ENCODE measurements around the gene DNAJC18. TPM values are rescaled to one million over a fixed set of nuclear protein-coding genes. Genes with fewer than 3 reads are reported as not detected.
"Not testable (repeated sequence)": the region's sequence is repeated elsewhere in the genome, so short reads cannot be mapped to it uniquely, and the experiment has no call there.

Gene DNAJC18
- total RNA-seq, 1 donor from 2014 or later, result 7.6 TPM

DNA sequence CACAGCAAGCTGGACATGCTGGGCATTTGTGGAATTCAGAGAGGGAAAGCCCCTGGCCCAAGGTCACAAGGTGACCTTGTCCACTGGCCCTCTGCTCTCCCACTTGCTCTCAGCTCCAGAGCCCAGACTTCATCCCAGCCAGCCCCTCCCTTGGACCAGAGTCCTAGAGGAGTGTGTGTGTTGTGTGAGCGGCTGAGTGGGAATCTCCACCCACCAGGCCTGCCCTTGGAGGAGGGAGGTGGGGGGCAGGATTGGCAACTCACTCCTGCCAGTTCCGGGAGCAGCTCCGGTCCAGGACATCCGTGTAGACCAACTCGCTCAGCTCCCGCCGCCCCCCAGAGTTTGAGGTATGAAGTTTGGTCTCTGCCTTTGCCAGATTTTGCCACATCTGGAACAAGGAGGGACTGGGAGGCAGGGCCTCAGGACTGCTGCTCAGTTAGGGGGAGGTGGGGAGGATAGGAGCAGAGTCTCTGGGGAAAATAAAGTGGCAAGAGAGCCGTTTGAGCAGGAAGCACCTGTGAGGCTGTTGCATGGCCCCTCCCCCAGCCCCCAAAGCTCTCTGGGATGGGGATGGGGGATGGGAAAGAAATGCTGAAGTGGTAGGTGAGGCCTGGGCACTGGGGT is 51.0 kb downstream of the DNAJC18 start:
- Histone ChIP-seq H3K4me3 (no peak overlapping the region), H3K4me1 (peaks cover 53% of the 10 kb centered on the region), H3K36me3 (no peaks in the 10 kb centered on the region), H3K9me3 (no peaks in the 10 kb centered on the region), H3K27me3 (no peaks in the 10 kb centered on the region), H3K27ac (no peak overlapping the region)
- intact Hi-C loops (cut with DNase I), result no loop called here
- no peak for DNase-seq (ENCODE audit: extremely low spot score in 2 of 2)
- TF ChIP-seq, protein P1, sequence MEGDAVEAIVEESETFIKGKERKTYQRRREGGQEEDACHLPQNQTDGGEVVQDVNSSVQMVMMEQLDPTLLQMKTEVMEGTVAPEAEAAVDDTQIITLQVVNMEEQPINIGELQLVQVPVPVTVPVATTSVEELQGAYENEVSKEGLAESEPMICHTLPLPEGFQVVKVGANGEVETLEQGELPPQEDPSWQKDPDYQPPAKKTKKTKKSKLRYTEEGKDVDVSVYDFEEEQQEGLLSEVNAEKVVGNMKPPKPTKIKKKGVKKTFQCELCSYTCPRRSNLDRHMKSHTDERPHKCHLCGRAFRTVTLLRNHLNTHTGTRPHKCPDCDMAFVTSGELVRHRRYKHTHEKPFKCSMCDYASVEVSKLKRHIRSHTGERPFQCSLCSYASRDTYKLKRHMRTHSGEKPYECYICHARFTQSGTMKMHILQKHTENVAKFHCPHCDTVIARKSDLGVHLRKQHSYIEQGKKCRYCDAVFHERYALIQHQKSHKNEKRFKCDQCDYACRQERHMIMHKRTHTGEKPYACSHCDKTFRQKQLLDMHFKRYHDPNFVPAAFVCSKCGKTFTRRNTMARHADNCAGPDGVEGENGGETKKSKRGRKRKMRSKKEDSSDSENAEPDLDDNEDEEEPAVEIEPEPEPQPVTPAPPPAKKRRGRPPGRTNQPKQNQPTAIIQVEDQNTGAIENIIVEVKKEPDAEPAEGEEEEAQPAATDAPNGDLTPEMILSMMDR (IDR thresholded peaks at IDR 0.05), result no peak
- TF ChIP-seq POLR2A (IDR thresholded peaks at IDR 0.05) (no peak), POLR2AphosphoS5 (IDR thresholded peaks at IDR 0.05; ENCODE audit: insufficient read depth in 1 of 2, low read depth in 1 of 2) (no peak)

DNA sequence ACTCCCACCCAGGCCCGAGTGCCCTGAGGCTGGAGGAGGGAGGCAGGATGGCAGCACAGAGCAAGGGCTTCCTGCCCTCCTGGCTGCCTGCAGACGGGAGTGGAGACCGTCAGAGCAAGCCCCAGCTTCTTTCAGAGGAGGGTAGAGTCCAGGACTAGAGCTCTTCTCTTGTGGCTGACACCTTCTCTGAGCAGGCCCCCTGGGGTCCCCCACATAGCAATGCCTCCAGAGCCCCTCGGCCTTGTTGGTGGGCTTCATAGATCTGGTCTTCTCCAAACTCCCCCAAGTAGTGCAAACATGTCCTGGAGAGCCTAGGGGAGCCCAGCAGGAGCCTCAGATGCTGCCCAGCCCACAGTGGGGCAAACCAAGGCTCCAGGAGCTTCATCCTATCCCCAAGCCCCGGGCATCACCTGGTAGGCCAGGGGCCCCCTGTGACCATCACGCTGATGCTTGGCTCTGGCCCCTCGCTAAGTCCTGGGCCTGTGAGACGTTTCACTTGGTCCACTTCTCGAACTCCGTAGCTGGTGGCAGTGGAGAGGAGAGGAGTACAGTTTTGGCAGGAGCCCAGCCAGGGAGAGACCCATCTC is 51.6 kb downstream of the DNAJC18 start:
- Histone ChIP-seq H3K27me3 (no peaks in the 10 kb centered on the region), H3K9me3 (no peaks in the 10 kb centered on the region), H3K4me3 (no peak overlapping the region), H3K27ac (no peak overlapping the region), H3K4me1 (peaks cover 47% of the 10 kb centered on the region), H3K36me3 (no peaks in the 10 kb centered on the region)
- intact Hi-C loops (cut with DNase I), result no loop called here
- peak in 1 of 2 donors; percentile 93 for DNase-seq (ENCODE audit: extremely low spot score in 2 of 2)
- TF ChIP-seq POLR2AphosphoS5 (IDR thresholded peaks at IDR 0.05; ENCODE audit: insufficient read depth in 1 of 2, low read depth in 1 of 2), result no peak
- TF ChIP-seq, protein P1 (IDR thresholded peaks at IDR 0.05), result no peak

GRCh38 chr5:139386956-139387355 is 52.4 kb downstream of the DNAJC18 start:
- DNase-seq (ENCODE audit: extremely low spot score in 2 of 2); H3K4me3 ChIP-seq; H3K36me3 ChIP-seq; H3K27ac ChIP-seq; H3K27me3 ChIP-seq; H3K9me3 ChIP-seq; intact Hi-C loops (cut with DNase I): not testable (repeated sequence)
- H3K4me1 ChIP-seq, result peaks cover 40% of the 10 kb centered on the region

GRCh38 chr5:139386050-139386438 is 53.3 kb downstream of the DNAJC18 start:
- intact Hi-C loops (cut with DNase I), result no loop called here
- no peak for DNase-seq (ENCODE audit: extremely low spot score in 2 of 2)
- no peak overlapping the region for H3K27ac ChIP-seq
- no peak overlapping the region for H3K4me3 ChIP-seq
- no peaks in the 10 kb centered on the region for H3K36me3 ChIP-seq
- peaks cover 38% of the 10 kb centered on the region for H3K4me1 ChIP-seq
- no peaks in the 10 kb centered on the region for H3K9me3 ChIP-seq
- TF ChIP-seq POLR2A (IDR thresholded peaks at IDR 0.05) (no peak), POLR2AphosphoS5 (IDR thresholded peaks at IDR 0.05; ENCODE audit: insufficient read depth in 1 of 2, low read depth in 1 of 2) (peak in 1 of 2 donors; percentile 51)
- TF ChIP-seq, protein P1 (IDR thresholded peaks at IDR 0.05), result no peak
- H3K27me3 ChIP-seq, result no peaks in the 10 kb centered on the region

DNA sequence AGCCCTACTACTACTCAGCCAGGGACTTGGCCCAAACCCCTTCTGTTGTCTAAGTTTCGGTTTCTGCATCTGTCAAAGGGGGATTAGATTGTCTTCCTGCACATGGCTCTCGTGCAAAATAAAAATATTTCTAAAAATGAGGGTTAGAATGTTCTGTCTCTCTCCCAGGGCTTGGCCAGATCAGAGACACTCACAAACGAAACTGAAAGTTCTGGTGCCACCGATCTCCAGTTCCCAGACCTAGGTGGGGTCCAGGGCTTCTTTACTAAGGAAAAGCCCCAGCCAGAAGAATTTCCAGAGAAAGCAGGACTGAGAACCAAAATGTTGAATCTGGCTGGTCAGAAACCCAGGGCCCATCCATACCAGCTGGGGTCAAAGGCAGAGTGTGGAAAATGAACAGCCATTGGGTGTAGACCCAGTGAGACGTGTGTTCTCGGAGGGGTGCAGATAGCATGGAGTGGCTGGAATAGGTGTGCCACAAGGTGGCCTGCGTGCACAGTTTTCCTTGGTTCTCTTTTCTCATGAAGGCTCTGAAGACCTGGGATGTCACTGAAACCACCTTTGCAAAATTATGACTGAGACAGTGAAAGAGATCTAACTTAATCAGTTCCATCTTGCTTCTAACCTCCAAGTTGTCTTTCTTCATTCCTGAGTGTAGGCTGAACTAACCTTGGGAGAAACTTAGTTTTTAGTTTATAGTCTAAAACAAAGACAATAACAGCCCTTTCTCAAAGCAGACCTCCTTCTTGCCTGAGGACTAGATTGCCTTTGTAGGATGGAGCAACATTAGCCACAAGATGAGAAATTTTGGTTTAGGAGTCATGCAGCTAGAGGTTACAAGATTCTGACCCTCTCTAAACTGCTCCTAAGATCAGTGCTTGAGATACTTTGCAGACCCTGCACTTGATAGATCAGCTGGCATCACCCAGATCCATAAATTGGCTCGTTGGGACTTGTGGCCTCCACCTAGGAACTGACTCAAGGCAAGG is 54.0 kb downstream of the DNAJC18 start:
- DNase-seq (ENCODE audit: extremely low spot score in 2 of 2), result no peak
- no peak for TF ChIP-seq POLR2A (IDR thresholded peaks at IDR 0.05)
- TF ChIP-seq POLR2AphosphoS5 (IDR thresholded peaks at IDR 0.05; ENCODE audit: insufficient read depth in 1 of 2, low read depth in 1 of 2), result no peak
- TF ChIP-seq, protein P1 (IDR thresholded peaks at IDR 0.05), result no peak
- H3K27me3 ChIP-seq, result no peaks in the 10 kb centered on the region
- no peaks in the 10 kb centered on the region for H3K9me3 ChIP-seq
- peak overlapping the region; percentile 80 for H3K27ac ChIP-seq
- H3K36me3 ChIP-seq, result no peaks in the 10 kb centered on the region
- intact Hi-C loops (cut with DNase I), result no loop called here
- H3K4me1 ChIP-seq, result peaks cover 38% of the 10 kb centered on the region
- peak overlapping the region; percentile 7 to 16 for H3K4me3 ChIP-seq

Data from vagina (tissue), 2 donors.